Esophagus squamous epithelium (tissue), 5 donors: ENCODE measurements around the gene CLEC4F. TPM values are rescaled to one million over a fixed set of nuclear protein-coding genes. Genes with fewer than 3 reads are reported as not detected.

Experiments
- DNase-seq: peaks from one replicate; lab custom pipeline; 2025; lab: John Stamatoyannopoulos, UW
- H3K27ac ChIP-seq, 4 donors: fragments of 200-600 bp; sonication (generic); one replicate each; pipeline ENCODE4 v1.5.1; 2016 to 2019; ENCODE audit warnings: mild to moderate bottlenecking in 1 of 4
- H3K27me3 ChIP-seq, 4 donors: fragments of 200-600 bp; sonication (generic); 1 replicate in 3 of 4; 2 replicates in 1 of 4; pipeline versions ENCODE4 v1.5.1 to v1.6.0; 2017 to 2021; ENCODE audit warnings: antibody characterized with exemption in 1 of 4
- H3K36me3 ChIP-seq, 3 donors: fragments of 200-600 bp; sonication (generic); one replicate each; pipeline ENCODE4 v1.5.1; 2016 to 2019
- H3K4me1 ChIP-seq, 3 donors: fragments of 200-600 bp; sonication (generic); one replicate each; pipeline ENCODE4 v1.5.1; 2017 to 2019
- H3K4me3 ChIP-seq, 4 donors: fragments of 200-600 bp; sonication (generic); 1 replicate in 3 of 4; 2 replicates in 1 of 4; pipeline ENCODE4 v1.5.1; 2016 to 2019; ENCODE audit warnings: mild to moderate bottlenecking in 2 of 4, moderate library complexity in 1 of 4
- H3K9me3 ChIP-seq, 3 donors: fragments of 200-600 bp; sonication (generic); one replicate each; pipeline ENCODE4 v1.5.1; 2016 to 2019
- CTCF ChIP-seq, 6 experiments: fragments of 450-650 bp in 4 of 6; fragments of 200-600 bp in 2 of 6; sonication (generic) in 2 of 6; IDR thresholded peaks; one replicate each; pipeline ENCODE4 v1.5.1; 2016 to 2019; ENCODE audit warnings: antibody characterized with exemption in 6 of 6, mild to moderate bottlenecking in 4 of 6, moderate library complexity in 4 of 6
- POLR2A ChIP-seq, 4 donors: fragments of 450-650 bp; IDR thresholded peaks; one replicate each; pipeline ENCODE4 v1.6.1; 2017; ENCODE audit warnings: antibody characterized with exemption in 4 of 4, mild to moderate bottlenecking in 4 of 4, moderate library complexity in 3 of 4
- WGBS, 2 donors: methylation state at CpG; one replicate each; pipeline ENCODE4 v1.1.5; 2018; 5-methylcytosine and 5-hydroxymethylcytosine counted together
- intact Hi-C: fragments of 100-400 bp; cut with DNase I; formaldehyde crosslinking; loops from one replicate; pipeline ENCODE4 v1.15.0; 2022
- total RNA-seq, 4 donors: library from RNA; depleted of rRNA; stranded (reverse); fragments of >200 nt; gene quantifications; one replicate each; pipeline ENCODE4 v1.1.0, GENCODE V29; 2016
- donor health status: DM: yes; HTN: yes; CAD: no.

CLEC4F gene
- total RNA-seq, 4 donors from 2014 or later: 0.15 TPM; not detected in 3

- peaks cover 10 to 17% (median 15%) of the 10 kb centered on the region in 3 donors for H3K4me1 ChIP-seq
- intact Hi-C loops: no loop called here
- no peaks in the 10 kb centered on the region for H3K9me3 ChIP-seq
- no peak for DNase-seq
- WGBS, 2 donors: no CpG with 5 or more reads among the region's 74 CpGs
- peaks cover 0 to 100% (median 14%) of the 10 kb centered on the region in 4 donors for H3K27me3 ChIP-seq
- H3K4me3 ChIP-seq: peak within 1 kb of the TSS; percentile 19 to 66 (median 40)
- no peaks in the 10 kb centered on the region for H3K36me3 ChIP-seq
- peak within 1 kb of the TSS in 2 of 4 donors; percentile 34 to 47 for H3K27ac ChIP-seq
- TF ChIP-seq POLR2A (IDR thresholded peaks at IDR 0.05) (no peak), CTCF (IDR thresholded peaks at IDR 0.05) (peak in 2 of 6 experiments; percentile 6)
These were observed 52.5 kb downstream of the CLEC4F start, which contains the start of gene ADD2 for GRCh38 chr2:70767699-70768589. TSS of gene ADD2 (minus strand) at chr2:70768200. CDS start at chr2:70706408, 61,792 bp downstream.

- TF ChIP-seq CTCF (IDR thresholded peaks at IDR 0.05) (no peak), POLR2A (IDR thresholded peaks at IDR 0.05) (no peak)
- Histone ChIP-seq H3K4me3 (peak overlapping the region; percentile 19 to 66 (median 40)), H3K27me3 (peaks cover 0 to 98% (median 14%) of the 10 kb centered on the region in 4 donors), H3K4me1 (peaks cover 10 to 17% (median 15%) of the 10 kb centered on the region in 3 donors), H3K36me3 (no peaks in the 10 kb centered on the region), H3K27ac (peak overlapping the region in 2 of 4 donors; percentile 34 to 47), H3K9me3 (no peaks in the 10 kb centered on the region)
- intact Hi-C loops: no loop called here
- WGBS, 2 donors: 0 to 1% methylated on average over 6 to 8 of the region's 51 CpGs
- no peak for DNase-seq
These were observed 53.2 kb downstream of the CLEC4F start for GRCh38 chr2:70767079-70767698.

DNA sequence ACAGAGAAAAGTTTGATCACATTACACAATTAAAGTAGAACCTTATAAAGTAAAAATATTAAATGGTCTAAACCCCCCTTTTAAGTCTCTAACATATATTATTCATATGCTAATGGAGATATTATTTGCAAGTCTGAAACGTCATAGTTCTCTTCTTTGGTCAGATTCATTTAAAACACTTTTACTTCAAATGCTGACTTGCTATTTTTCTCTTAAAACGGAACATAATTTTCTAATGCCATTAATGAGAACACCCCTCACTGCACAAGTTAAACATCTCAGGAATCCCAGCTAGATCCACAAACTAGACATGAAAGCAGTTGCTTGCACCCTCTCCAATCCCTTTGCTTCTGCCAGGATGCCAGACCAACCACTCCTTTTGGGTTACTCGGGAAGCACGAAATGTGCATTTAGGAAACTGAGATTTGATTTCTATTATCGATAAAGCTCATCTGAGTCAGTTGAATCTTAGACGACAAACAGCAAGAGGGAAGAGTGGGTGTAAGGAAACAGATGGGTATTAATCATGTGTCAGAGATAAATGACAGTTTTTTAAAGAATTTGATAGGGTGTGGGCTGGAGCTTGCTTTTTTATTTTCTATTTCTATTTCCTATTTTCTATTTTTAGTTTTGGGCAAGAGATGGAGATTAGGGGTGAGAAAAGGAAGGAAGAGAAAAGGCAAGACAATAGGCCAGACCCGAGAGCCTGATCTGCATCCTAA lies 53.9 kb downstream of the CLEC4F start:
- Histone ChIP-seq H3K27ac (no peak overlapping the region), H3K4me1 (peaks cover 10 to 17% (median 15%) of the 10 kb centered on the region in 3 donors), H3K4me3 (peak overlapping the region in 3 of 4 donors; percentile 35 to 66 (median 46)), H3K9me3 (no peaks in the 10 kb centered on the region), H3K36me3 (no peaks in the 10 kb centered on the region), H3K27me3 (peaks cover 0 to 97% (median 14%) of the 10 kb centered on the region in 4 donors)
- no peak for DNase-seq
- intact Hi-C loops: no loop called here
- 12 to 13% methylated on average over 7 of the region's 7 CpGs for WGBS, 2 donors
- no peak for TF ChIP-seq POLR2A (IDR thresholded peaks at IDR 0.05)
- no peak for TF ChIP-seq CTCF (IDR thresholded peaks at IDR 0.05)

- 80 to 86% methylated on average over 7 of the region's 7 CpGs for WGBS, 2 donors
- peaks cover 0 to 87% (median 14%) of the 10 kb centered on the region in 4 donors for H3K27me3 ChIP-seq
- no peak for DNase-seq
These were observed 54.9 kb downstream of the CLEC4F start for GRCh38 chr2:70765507-70765906.

More at GRCh38 chr2:70765507-70765906, 54.9 kb downstream of the CLEC4F start:
- intact Hi-C loops: no loop called here
- TF ChIP-seq POLR2A (IDR thresholded peaks at IDR 0.05) (no peak), CTCF (IDR thresholded peaks at IDR 0.05) (no peak)
- no peaks in the 10 kb centered on the region for H3K9me3 ChIP-seq
- no peak overlapping the region for H3K4me3 ChIP-seq
- H3K4me1 ChIP-seq: peaks cover 10 to 17% (median 15%) of the 10 kb centered on the region in 3 donors
- H3K36me3 ChIP-seq: no peaks in the 10 kb centered on the region
- H3K27ac ChIP-seq: no peak overlapping the region
